ENCODE measurements around the gene TASP1.
"Not testable (repeated sequence)": the region's sequence is repeated elsewhere in the genome, so short reads cannot be mapped to it uniquely, and the experiment has no call there.

Gene TASP1

DNA sequence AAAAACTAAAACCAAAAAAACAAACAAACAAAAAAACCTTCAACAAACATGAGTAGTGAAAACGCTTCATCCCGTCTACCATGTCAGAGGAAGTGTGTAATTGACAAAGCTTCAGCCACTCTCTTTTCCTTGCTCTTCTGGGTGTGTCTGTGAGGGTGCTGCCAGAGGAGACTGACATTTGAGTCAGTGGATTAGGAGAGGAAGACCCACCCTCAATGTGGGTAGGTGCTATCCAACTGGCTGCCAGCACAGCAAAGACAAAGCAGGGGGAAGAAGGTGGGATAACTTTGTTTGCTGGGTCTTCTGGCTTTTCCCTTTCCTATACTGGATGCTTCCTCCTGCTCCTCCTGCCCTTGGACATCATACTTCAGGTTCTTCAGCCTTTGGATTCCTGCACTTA is 145.6 kb downstream of the TASP1 start:
- DNase-seq (ENCODE audit: low read depth), result no peak

DNA sequence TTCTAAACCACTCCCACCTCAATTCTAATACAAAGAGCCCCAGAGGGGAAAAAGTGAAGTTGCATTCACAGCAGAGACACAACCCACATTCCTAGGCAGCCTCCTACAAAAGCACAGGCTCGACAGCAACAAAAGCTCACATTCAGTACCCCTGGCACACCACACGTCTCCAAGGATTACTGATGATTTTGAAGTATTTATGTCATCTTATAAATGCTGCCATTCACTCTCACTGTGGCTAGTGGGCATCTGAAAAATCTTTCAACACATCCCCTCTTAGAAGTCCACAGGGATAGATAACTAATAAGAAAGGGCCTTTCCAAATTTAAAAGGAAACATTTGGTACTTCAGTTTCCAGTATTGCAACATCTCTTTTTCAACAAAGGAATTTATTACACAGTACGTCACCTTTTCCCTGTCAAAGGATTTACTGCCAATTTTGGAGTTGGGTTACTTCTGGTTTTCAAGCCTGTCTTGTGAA is 146.7 kb downstream of the TASP1 start:
- no peak for DNase-seq (ENCODE audit: low read depth)

DNA sequence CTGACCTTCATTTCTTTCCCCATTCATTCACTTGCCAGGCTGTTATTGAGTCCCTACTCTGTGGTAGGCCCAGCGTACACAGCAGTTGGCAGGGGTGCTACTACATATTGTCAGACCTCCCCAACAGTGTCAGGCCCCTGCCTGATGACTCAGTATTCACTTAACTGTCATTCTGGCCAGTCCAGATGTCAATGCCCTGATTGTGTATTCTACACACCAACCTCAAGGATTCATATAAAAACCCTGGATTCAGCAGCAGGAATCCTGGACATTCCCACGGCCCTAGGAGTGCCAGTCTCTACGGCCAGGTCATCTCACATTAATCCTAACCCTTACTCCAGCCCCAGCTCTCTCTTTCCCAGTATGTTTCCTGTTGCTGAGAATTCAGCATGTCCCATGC is 151.5 kb downstream of the TASP1 start:
- DNase-seq (ENCODE audit: low read depth), result no peak

DNA sequence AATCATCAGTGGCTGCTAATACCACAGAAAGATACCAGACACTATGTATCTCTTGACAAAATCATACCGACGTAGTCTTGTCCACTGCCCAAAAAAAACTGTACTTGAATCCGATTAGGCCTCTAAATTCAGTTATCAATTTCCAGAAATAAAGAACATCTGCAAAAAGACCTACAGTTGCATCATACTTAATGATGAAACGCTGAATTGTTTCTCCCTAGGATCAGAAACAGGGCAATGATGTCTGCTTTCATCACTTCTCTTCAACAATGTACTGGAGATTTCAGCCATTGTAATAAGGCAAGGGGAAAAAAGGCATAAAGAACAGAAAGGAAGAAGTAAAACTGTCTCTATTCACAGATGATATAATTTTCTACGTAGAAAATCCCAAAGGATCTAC is 152.0 kb downstream of the TASP1 start:
- DNase-seq (ENCODE audit: low read depth), result no peak

DNA sequence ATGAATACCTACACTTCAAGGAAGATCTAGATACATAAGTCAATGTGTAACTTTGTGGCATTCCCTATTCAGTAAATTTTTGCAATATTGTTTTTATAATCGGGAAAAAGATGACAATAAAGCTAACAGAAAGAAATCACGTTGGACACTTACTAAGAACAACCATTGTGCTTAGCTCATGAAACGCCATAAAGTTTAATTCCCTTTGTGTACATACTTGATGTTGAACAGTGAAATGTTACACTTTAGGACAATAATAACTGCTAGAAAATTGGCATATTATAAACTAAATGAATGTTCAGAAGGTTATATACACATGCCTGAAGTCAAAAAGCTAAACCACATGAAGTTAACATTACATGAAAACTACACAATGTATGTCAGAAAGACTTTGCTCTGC is 153.2 kb downstream of the TASP1 start:
- no peak for DNase-seq (ENCODE audit: low read depth)

DNA sequence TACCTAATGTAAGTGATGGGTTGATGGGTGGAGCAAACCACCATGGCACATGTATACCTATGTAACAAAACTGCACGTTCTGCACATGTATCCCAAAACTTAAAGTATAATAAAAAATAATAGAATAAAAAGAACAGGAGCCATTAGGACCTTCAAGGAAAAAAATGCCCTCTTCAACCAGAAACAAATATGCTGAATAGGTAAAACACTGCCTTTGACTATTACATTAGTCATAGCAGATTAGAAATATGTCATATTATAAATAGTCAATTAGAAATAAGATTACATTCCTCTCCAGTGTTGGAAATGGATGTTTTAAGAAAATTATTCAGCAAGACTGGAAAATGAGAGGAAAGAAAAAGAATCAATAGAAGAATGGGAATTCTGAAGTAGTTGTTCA is 153.7 kb downstream of the TASP1 start:
- not testable (repeated sequence) for DNase-seq (ENCODE audit: low read depth)

DNA sequence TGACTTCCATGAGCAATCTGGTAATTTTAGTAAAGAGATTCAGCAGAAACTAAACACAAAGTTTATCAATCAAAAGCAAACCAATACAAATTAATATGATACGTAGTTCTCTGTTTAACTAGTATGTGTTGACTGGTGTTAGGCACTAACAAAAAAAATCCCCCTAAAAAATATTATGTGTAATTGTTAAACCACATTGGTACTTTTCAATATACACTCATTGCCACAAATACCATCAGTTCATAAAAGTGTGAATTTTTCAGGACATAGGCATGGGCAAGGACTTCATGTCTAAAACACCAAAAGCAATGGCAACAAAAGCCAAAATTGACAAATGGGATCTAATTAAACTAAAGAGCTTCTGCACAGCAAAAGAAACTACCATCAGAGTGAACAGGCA is 155.3 kb downstream of the TASP1 start:
- DNase-seq (ENCODE audit: low read depth), result not testable (repeated sequence)

DNA sequence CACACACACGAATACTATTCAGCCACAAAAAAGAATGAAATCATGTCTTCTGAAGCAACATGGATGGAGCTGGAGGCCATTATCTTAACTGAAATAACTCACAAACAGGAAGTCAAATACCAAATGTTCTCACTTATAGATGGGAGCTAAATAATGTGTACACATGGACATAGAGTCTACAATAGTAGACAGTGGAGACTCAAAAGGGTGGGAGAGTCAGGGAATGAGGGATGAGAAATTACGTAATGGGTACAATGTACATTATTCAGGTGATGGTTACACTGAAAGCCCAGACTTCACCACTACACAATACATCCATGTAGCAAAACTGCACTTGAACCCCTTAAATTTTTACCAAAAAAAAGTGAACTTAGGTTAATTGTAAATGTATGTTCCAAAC is 160.4 kb downstream of the TASP1 start:
- DNase-seq (ENCODE audit: low read depth), result no peak

DNA sequence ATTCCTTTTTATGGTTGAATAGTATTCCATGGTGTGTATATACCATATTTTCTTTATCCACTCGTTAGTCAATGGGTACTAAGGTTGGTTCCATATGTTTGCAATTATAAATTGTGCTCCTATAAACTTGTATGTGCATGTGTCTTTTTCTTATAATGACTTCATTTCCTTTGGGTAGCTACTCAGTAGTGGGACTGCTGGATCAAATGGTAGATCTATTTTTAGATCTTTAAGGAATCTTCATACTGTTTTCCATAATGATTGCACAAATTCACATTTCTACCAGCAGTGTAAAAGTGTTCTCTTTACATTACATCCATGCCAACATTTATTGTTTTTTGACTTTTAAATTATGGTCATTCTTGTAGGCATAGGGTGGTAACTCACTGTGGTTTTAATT is 164.3 kb downstream of the TASP1 start:
- no peak for DNase-seq (ENCODE audit: low read depth)

DNA sequence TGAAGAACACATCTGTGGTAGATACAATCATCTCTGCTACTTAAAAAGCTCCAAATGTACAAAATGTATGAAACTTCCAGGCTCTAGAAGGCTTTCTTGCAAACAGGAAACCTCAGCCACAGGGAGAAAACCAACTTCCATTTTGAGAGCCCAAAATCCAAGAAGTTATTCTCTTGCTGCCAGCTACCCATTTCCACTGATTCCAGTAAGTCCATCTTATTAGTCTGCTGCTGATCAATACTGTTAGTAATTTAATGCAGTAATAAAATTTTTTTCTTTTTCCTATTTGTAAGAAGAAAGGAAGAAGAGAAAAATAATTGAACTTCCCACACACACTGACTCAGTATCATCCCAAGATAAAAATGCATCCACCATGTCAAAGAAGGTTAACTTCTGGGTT is 169.5 kb downstream of the TASP1 start:
- no peak for DNase-seq (ENCODE audit: low read depth)

DNA sequence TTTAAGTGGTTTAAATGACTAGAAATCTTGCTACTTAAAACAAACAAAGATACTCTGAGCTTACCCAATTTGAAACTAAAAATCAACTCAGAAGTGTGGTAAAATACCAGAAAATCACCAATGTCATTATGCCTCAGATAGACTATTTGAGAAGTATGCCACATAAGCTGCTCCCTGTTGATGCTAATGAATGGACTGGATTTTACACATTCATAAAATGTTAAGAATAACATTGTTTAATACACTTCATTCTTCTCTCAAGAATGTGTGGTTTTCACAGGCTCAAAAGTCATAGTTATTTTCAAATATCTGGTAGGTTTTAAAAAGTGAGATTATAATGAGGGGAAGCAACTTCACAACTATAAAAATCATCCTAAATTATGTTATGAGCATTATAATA is 170.6 kb downstream of the TASP1 start:
- DNase-seq (ENCODE audit: low read depth), result no peak

DNA sequence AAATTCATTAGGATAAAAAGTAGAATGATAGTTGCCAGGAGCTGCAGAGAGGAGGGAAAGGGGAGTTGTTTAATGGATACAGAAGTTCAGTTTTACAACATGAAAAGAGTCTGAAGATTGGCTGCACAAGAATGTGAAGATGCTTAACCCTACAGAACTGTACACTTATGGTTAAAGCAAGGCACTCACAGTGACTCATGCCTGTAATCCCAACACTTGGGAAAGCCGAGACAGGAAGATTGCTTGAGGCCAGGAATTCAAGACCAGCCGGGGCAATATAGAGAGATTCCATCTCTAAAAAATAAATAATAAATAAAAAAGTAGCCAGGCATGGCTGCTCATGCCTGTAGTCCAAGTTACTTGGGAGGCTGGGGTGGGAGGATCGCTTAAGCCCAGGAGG is 174.0 kb downstream of the TASP1 start:
- DNase-seq (ENCODE audit: low read depth), result no peak

DNA sequence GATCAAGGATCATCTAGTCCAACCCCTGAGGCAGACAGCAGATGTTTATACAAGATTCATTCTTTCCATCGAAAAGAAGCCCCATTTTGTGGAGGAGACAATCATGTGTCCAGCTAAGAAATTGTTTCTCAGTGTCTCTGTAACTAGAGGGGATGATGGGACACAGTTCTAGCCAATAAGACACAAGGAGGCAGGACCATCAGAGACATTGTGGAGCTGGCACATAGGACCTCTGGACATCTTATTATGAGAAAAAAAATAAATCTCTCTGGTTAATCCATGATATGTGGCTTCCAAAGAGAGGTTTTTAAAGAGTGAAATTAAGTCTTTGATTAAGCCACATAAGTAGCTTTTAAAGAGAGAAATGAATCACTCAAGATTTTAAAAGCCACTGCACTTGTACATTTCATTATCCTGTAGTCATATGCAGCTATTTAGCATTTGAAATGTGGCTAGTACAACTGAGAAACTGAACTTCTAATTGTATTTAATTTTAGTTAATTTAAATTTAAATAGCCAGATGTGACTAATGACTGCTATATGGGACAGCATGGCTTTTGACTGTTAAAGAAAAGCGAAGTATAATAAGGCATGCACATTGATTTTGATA is 176.8 kb downstream of the TASP1 start:
- DNase-seq (ENCODE audit: low read depth), result no peak

DNA sequence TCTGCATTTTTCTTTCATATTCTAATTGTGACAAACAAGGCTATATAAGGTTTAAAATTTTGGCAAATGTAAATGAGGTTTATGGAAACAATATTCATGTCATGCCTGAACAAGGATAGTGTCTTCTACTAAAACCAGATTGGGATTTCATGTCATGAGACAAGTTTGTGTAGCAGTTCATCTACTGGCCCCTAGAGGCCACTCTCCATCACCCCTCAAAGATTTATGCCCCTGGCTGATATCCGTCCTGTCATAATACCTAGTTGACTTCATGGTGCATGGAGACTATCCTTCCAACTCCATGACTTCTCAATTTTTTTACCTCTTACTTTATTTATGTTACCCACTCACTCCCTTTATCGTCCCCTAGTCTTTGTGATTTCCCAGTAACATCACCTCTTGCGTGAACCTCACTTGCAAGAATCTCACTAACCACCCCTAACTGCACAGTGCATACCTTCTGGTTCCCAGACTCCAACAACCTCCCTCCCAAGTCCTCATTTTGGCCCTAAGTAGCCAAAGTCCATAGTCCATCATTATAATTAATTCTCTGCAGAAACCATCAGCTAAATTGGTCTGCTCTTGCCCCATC is 179.8 kb downstream of the TASP1 start:
- no peak for DNase-seq (ENCODE audit: low read depth)

DNA sequence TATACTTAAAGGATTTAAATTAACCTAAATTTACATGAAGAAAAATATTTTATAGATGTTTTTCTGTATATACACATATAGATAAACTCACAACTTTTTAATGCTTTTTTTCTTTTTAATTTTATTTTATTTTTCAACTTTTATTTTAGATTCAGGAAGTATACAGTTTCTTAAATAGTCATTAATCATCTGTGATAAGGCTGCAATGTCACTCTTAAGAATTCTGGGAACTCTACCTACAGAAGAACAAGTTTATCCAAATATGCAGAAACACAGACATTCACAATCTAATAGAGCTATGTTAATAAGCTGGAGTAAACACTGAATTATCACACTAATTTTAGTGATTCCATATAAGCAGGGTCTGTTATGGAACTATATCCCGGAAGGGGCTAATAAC is 181.2 kb downstream of the TASP1 start:
- no peak for DNase-seq (ENCODE audit: low read depth)

DNA sequence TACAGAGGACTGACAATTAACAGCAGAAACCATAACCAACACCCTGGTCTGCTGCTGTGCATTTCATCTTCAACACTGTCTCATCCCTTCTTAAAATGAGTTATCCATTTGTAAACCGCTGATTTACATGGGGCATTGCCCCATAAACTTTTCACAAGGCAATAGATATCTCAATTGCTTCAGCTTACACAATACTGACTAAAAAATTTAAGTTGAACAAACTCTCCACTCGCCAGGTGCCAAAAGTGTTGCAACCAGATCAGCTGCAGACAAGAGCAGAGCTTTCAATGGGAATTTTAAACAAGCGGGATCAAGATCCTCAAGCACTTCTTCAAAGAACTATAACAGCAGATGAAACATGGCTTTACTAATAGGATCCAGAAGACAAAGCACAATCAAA is 183.0 kb downstream of the TASP1 start:
- no peak for DNase-seq (ENCODE audit: low read depth)

DNA sequence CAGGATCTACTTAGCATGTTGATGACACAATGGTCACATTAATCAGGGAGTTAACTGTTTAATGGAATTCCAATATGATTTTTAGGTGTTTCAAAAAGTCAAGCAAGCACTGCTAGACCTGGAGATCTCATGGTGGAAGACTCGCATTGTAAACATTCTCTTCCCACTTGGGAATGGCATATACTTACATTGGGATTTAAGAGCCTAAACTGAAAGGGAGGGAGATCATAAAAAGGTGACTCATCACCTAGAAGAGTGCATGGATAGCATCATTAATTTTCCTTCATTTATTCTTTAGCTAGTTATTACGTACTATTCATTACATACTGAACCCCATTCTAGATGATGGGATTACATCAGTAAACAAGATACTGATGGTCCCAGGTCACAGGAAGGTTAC is 185.4 kb downstream of the TASP1 start:
- DNase-seq (ENCODE audit: low read depth), result no peak

DNA sequence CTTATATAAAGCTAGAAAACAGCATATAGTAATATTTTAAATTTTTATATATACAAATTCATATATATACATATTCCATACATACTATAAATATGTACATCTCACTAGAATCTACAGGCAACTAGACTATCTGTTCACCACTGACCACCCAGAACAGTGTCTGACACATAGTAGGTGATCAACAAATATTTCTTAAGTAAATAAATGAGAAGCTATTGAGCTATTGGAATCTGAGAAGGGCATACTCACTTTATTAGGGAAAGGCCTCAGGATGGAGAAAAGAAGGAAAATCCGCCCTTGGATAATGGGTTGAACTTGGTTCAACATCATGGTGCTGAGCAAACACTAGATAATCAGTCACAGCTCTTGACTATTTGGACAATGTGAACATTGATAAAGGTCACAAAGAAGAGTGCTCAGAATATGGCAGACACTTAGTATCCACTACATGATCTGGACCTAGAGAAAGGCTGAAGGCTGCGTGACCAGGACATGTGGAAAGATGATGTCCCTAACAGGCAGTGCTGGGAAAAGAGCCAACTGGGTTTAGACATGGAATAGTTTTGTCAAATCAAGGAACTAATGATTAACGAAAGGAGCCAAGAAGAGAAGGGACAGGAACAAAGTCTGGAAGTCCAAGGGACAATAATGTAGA is 186.1 kb downstream of the TASP1 start:
- no peak for DNase-seq (ENCODE audit: low read depth)

DNA sequence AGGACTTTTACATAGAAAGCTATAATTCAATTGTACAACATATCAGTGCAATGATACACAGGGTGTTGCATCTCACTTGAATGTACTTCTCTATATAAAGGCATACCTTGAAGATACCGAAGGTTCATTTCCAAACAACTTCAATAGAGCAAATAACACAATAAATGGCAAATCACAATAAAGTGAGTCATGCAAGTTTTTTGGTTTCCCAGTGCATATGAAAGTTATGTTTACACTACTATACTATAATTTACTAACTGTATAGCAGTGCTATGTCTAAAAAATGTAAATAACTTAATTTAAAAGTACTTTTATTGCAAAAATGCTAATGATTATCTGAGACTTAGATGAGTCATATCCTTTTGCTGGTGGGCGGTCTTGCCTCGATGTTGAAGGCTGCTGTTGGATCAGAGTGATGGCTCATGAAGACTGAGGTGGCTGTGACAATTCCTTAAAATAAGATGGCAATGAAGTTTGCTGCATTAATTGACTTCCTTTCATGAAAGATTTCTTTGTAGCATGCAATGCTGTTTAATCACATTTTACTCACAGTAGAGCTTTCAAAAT is 188.8 kb downstream of the TASP1 start:
- DNase-seq (ENCODE audit: low read depth), result no peak

DNA sequence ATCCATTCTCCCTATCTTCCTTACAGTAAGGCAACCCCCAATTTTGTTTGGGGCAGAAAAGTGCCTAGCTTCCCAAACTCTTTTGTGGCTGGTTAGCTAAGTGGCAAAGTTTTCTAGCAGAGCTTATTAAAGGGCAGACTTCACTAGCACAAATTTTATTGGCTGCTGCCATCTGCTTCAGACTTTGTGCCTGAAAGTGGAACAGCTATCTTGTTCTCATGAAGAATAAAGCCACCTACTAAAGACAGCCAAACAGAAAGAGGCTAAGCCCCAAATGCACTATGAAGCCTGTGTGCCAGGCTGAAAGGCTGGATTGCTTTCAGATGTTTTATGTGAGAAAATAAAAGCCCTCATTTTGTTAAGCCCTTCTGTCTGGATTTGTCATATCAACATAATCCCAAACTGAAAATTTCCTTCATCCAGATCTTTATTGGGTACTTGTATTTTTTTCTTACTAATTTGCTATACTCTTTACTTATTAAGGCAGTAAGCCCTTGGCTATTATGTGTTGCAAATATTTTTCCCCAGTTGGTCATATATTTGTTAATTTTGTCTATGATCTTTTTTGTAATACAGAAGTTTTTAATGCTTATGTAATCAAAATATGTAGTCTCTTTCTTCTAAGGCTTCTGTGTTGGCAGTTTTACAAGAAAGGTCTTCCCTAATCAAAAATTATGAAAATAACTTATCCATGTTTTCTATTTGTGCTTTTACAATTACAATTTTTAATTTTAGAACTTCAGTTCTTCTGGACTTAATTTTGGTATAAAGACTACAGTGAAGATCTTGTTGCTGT is 191.1 kb downstream of the TASP1 start:
- DNase-seq (ENCODE audit: low read depth), result no peak

DNA sequence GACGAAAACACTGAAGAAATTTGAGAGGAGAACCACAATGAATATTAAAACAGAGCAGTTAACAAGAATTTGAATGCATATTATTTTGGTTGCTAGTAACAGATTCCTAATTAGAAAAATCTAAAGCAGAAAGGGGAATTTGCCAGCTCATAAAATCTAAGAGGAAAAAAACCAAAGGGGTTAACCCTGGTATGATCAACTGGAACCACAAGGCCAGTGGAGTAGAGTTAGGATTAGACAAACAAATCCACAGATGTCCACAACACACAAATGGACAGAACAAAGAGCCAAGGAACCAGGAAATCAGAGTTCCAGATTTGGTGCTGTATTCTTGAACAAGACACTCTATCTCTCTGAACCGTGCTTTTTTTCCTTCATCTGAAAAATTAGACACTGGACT is 195.0 kb downstream of the TASP1 start:
- no peak for DNase-seq (ENCODE audit: low read depth)

DNA sequence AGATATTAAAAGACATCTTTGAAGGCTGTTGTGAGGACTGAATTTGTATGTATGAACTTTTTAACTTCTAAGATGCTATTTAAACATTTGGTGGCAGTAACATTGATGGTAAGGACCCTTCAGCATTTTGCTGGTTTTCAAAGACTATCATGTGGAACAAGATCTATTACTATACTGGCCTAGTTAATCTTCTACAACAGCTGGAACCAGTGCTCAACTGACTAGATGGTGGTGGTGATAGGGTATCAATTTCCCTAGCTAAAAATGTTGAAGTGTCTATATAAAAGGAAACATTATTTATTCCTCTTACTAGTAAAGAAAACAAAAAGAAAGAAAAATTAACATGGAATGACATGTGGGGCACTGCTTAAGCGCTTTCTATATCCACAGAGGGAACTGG is 195.7 kb downstream of the TASP1 start:
- DNase-seq (ENCODE audit: low read depth), result no peak

DNA sequence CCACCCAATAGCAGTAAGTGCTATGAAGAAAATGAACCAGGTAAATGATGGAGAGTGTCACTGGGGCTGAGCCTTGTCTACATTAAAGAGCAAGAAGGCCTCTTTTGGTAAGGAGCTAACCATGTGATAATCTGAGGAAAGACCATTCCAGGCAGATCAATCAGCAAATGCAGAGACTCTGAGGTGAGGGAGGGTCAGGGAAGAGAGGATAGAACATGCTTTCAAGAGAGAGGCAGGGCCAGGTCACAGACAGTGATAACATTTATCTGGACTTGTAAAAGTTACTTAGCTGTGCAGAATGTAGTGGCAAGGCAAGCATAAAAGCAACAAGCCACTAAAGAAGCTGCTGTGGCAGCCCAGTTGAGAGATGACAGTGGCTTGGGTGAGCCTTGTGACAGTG is 197.3 kb downstream of the TASP1 start:
- DNase-seq (ENCODE audit: low read depth), result no peak

All from activated T-helper 1 cell treated with Interleukin-2 at 50 U/mL for 16 hours (primary cell).